Caco-2 (cell line): ENCODE measurements around the gene ZBTB26. TPM values are rescaled to one million over a fixed set of nuclear protein-coding genes. Genes with fewer than 3 reads are reported as not detected.
"Not testable (repeated sequence)": the region's sequence is repeated elsewhere in the genome, so short reads cannot be mapped to it uniquely, and the experiment has no call there.

Experiments used
- BruUV-seq: library from RNA; stranded (reverse); fragments of 400-500 nt; replicated peaks from 2 replicates; lab custom pipeline; 2021; lab: Mats Ljungman, UMichigan
- CTCF ChIA-PET: fragments of 300-600 bp; sonication (Branson Sonifier 250); formaldehyde crosslinking; loops from one replicate; lab custom pipeline; 2022; ENCODE audit warnings: antibody characterized with exemption; lab: Charles Lee
- POLR2A ChIA-PET: fragments of 300-600 bp; sonication (Branson Sonifier 250); formaldehyde crosslinking; loops from one replicate; lab custom pipeline; 2022; ENCODE audit warnings: antibody characterized with exemption; lab: Charles Lee
- DNase-seq, 2 experiments: peaks; one replicate each; pipeline versions ENCODE4 v3.0.0 to v3.0.0-alpha.2; 2020 to 2022
- H3K27me3 ChIP-seq: replicated peaks from 2 replicates; pipeline ENCODE4 v1.6.0; 2011; ENCODE audit warnings: low read length; ENCODE audit not compliant: control insufficient read depth, insufficient read depth
- H3K36me3 ChIP-seq: 2 replicates; pipeline ENCODE4 v1.5.1; 2011; ENCODE audit warnings: low read length; ENCODE audit not compliant: control insufficient read depth, insufficient read depth
- H3K4me1 ChIP-seq: fragments of 250-450 bp; sonication (Bioruptor Pico); 2 replicates; pipeline ENCODE4 v1.5.1; 2020; ENCODE audit warnings: mild to moderate bottlenecking
- H3K4me3 ChIP-seq: 2 replicates; pipeline ENCODE4 v1.5.1; 2011; ENCODE audit warnings: low read depth, mild to moderate bottlenecking, control low read depth, low read length
- H3K9me3 ChIP-seq: fragments of 250-450 bp; sonication (Bioruptor Pico); 2 replicates; pipeline ENCODE4 v1.5.1; 2020; ENCODE audit warnings: mild to moderate bottlenecking, moderate library complexity
- H3K27ac Mint-ChIP-seq: one replicate; pipeline ENCODE4 v1.8.0; 2022; ENCODE audit warnings: mixed read lengths; ENCODE audit not compliant: unreplicated experiment
- H3K27me3 Mint-ChIP-seq: one replicate; pipeline ENCODE4 v1.8.0; 2022; ENCODE audit warnings: mixed read lengths; ENCODE audit not compliant: insufficient read depth, unreplicated experiment
- H3K36me3 Mint-ChIP-seq: one replicate; pipeline ENCODE4 v1.8.0; 2022; ENCODE audit warnings: mild to moderate bottlenecking, mixed read lengths; ENCODE audit not compliant: insufficient read depth, unreplicated experiment
- H3K4me1 Mint-ChIP-seq: one replicate; pipeline ENCODE4 v1.8.0; 2022; ENCODE audit warnings: low read depth, mixed read lengths; ENCODE audit not compliant: unreplicated experiment
- H3K4me3 Mint-ChIP-seq: one replicate; pipeline ENCODE4 v1.8.0; 2022; ENCODE audit warnings: mild to moderate bottlenecking, moderate library complexity, mixed read lengths; ENCODE audit not compliant: unreplicated experiment
- H3K9me3 Mint-ChIP-seq: one replicate; pipeline ENCODE4 v1.8.0; 2022; ENCODE audit warnings: mixed read lengths; ENCODE audit not compliant: unreplicated experiment
- CTCF ChIP-seq, 2 experiments: fragments of 200-600 bp in 1 of 2; IDR thresholded peaks; 1 replicate in 1 of 2; 2 replicates in 1 of 2; pipeline versions ENCODE4 v1.5.1 to v1.8.0; 2011 to 2022; ENCODE audit warnings: antibody characterized with exemption in 1 of 2, control low read depth in 1 of 2, inconsistent platforms in 1 of 2, low read depth in 1 of 2, low read length in 1 of 2, mild to moderate bottlenecking in 1 of 2, moderate library complexity in 1 of 2; ENCODE audit not compliant: insufficient read depth in 1 of 2, severe bottlenecking in 1 of 2, unreplicated experiment in 1 of 2
- intact Hi-C: fragments of 100-400 bp; cut with micrococcal nuclease; formaldehyde crosslinking; loops from one replicate; pipeline ENCODE4 v1.10.0; 2022; ENCODE audit not compliant: unreplicated experiment
- total RNA-seq: library from RNA; stranded (reverse); gene quantifications from 2 replicates; pipeline ENCODE4 v1.2.3, GENCODE V29; 2022

ZBTB26 gene
- total RNA-seq, 1 experiment from 2014 or later, result 8.7 TPM

GRCh38 chr9:122879443-122879842, 51.9 kb downstream of the ZBTB26 start:
- H3K36me3 ChIP-seq, result peaks cover 2% of the 10 kb centered on the region
- Mint-ChIP-seq H3K36me3 (peaks cover 78% of the 10 kb centered on the region), H3K4me3 (no peak overlapping the region), H3K27ac (no peak overlapping the region), H3K27me3 (no peaks in the 10 kb centered on the region), H3K4me1 (no peaks in the 10 kb centered on the region), H3K9me3 (no peaks in the 10 kb centered on the region)
- no TSS peak for BruUV-seq
- DNase-seq, result no peak
- TF ChIP-seq CTCF (IDR thresholded peaks at IDR 0.05; ENCODE audit: insufficient read depth in 1 of 2, low read depth in 1 of 2, low read length in 1 of 2, severe bottlenecking in 1 of 2, unreplicated experiment in 1 of 2), result no peak
- H3K4me1 ChIP-seq, result no peaks in the 10 kb centered on the region
- no peaks in the 10 kb centered on the region for H3K9me3 ChIP-seq
- ChIA-PET POLR2A (no interaction called here), CTCF (no interaction called here)
- intact Hi-C loops, result no loop called here
- no peaks in the 10 kb centered on the region for H3K27me3 ChIP-seq
- H3K4me3 ChIP-seq, result no peak overlapping the region

- no peak for TF ChIP-seq CTCF (IDR thresholded peaks at IDR 0.05; ENCODE audit: insufficient read depth in 1 of 2, low read depth in 1 of 2, low read length in 1 of 2, severe bottlenecking in 1 of 2, unreplicated experiment in 1 of 2)
- Histone ChIP-seq H3K9me3 (no peaks in the 10 kb centered on the region), H3K4me1 (peaks cover 5% of the 10 kb centered on the region), H3K4me3 (no peak overlapping the region), H3K27me3 (no peaks in the 10 kb centered on the region), H3K36me3 (peaks cover 3% of the 10 kb centered on the region)
- ChIA-PET CTCF (no interaction called here), POLR2A (no interaction called here)
- intact Hi-C loops, result no loop called here
- Mint-ChIP-seq H3K27me3 (no peaks in the 10 kb centered on the region), H3K36me3 (peaks cover 97% of the 10 kb centered on the region), H3K4me1 (peaks cover 18% of the 10 kb centered on the region), H3K4me3 (no peak overlapping the region), H3K9me3 (no peaks in the 10 kb centered on the region), H3K27ac (no peak overlapping the region)
- BruUV-seq, result no TSS peak
- no peak for DNase-seq
Observed at GRCh38 chr9:122875523-122875922, 55.8 kb downstream of the ZBTB26 start.

GRCh38 chr9:122867276-122867675, 64.0 kb downstream of the ZBTB26 start:
- H3K27ac Mint-ChIP-seq, DNase-seq, H3K4me3 Mint-ChIP-seq, H3K9me3 ChIP-seq, H3K27me3 ChIP-seq, H3K4me3 ChIP-seq, POLR2A ChIA-PET, CTCF ChIA-PET, intact Hi-C loops, BruUV-seq, H3K36me3 ChIP-seq, H3K4me1 ChIP-seq, H3K9me3 Mint-ChIP-seq, H3K27me3 Mint-ChIP-seq: not testable (repeated sequence)
- Mint-ChIP-seq H3K4me1 (peaks cover 20% of the 10 kb centered on the region), H3K36me3 (peaks cover 78% of the 10 kb centered on the region)

GRCh38 chr9:122866079-122866478, 65.2 kb downstream of the ZBTB26 start:
- intact Hi-C loops, result no loop called here
- H3K27me3 ChIP-seq, result no peaks in the 10 kb centered on the region
- Mint-ChIP-seq H3K36me3 (peaks cover 69% of the 10 kb centered on the region), H3K27me3 (no peaks in the 10 kb centered on the region), H3K27ac (no peak overlapping the region), H3K4me1 (peaks cover 8% of the 10 kb centered on the region), H3K9me3 (no peaks in the 10 kb centered on the region), H3K4me3 (no peak overlapping the region)
- no peak for DNase-seq
- POLR2A ChIA-PET, result no interaction called here
- CTCF ChIA-PET, result no interaction called here
- no TSS peak for BruUV-seq
- H3K4me1 ChIP-seq, result peaks cover 6% of the 10 kb centered on the region
- H3K4me3 ChIP-seq, result no peak overlapping the region
- no peaks in the 10 kb centered on the region for H3K9me3 ChIP-seq
- no peak for TF ChIP-seq CTCF (IDR thresholded peaks at IDR 0.05; ENCODE audit: insufficient read depth in 1 of 2, low read depth in 1 of 2, low read length in 1 of 2, severe bottlenecking in 1 of 2, unreplicated experiment in 1 of 2)
- peaks cover 2% of the 10 kb centered on the region; the same call in 1 of the 2 replicates for H3K36me3 ChIP-seq
